AG04450 (cell line): ENCODE results near the gene SMIM8. TPM values are rescaled to one million over a fixed set of nuclear protein-coding genes. Genes with fewer than 3 reads are reported as not detected.
"Not testable (repeated sequence)": the region's sequence is repeated elsewhere in the genome, so short reads cannot be mapped to it uniquely, and the experiment has no call there.

Source experiments
- CTCF ChIA-PET: fragments of 300-600, 350-600 bp; formaldehyde crosslinking; extraction: SDS; loops from one replicate; lab custom pipeline; 2022; ENCODE audit warnings: antibody characterized with exemption, inconsistent platforms; lab: Charles Lee
- POLR2A ChIA-PET: fragments of 350-600 bp; formaldehyde crosslinking; extraction: SDS; loops from one replicate; lab custom pipeline; 2021; ENCODE audit warnings: antibody characterized with exemption, inconsistent platforms; lab: Yijun Ruan, JAX
- DNase-seq: peaks from one replicate; pipeline ENCODE4 v3.0.0-alpha.2; 2011; ENCODE audit warnings: low read depth, low spot score
- H3K27ac ChIP-seq: one replicate; pipeline ENCODE4 v1.5.1; 2012; ENCODE audit warnings: low read depth, low read length, control low read depth
- H3K27me3 ChIP-seq: one replicate; pipeline ENCODE4 v1.6.0; 2012; ENCODE audit warnings: low read length; ENCODE audit not compliant: control insufficient read depth, insufficient read depth
- H3K4me3 ChIP-seq: 2 replicates; pipeline ENCODE4 v1.5.1; 2011; ENCODE audit warnings: mild to moderate bottlenecking, low read depth, low read length, control low read depth
- H3K9me3 ChIP-seq: 2 replicates; pipeline ENCODE4 v1.5.1; 2012; ENCODE audit warnings: low read length; ENCODE audit not compliant: control insufficient read depth, insufficient read depth
- CTCF ChIP-seq: IDR thresholded peaks from 2 replicates; pipeline ENCODE4 v1.5.1; 2011; ENCODE audit warnings: low read depth, low read length, control low read depth, inconsistent platforms
- polyA plus RNA-seq: library from polyadenylated mRNA; depleted of rRNA; stranded (reverse); fragments of >200 nt; gene quantifications from 2 replicates; pipeline ENCODE4 v1.2.3, GENCODE V29; 2011

SMIM8 gene
- polyA plus RNA-seq, 1 experiment, result 9.1 TPM

- Histone ChIP-seq H3K9me3 (no peaks in the 10 kb centered on the region), H3K4me3 (no peak overlapping the region), H3K27me3 (no peaks in the 10 kb centered on the region), H3K27ac (no peak overlapping the region)
- ChIA-PET CTCF (no interaction called here), POLR2A (no interaction called here)
- TF ChIP-seq CTCF, result no peak
- no peak for DNase-seq
Observed at GRCh38 chr6:87289571-87289970, 32.8 kb upstream of the SMIM8 start.

GRCh38 chr6:87291883-87292282 lies 30.5 kb upstream of the SMIM8 start:
- Histone ChIP-seq H3K27me3 (no peaks in the 10 kb centered on the region), H3K27ac (no peak overlapping the region), H3K9me3 (no peaks in the 10 kb centered on the region), H3K4me3 (no peak overlapping the region)
- DNase-seq, result no peak
- TF ChIP-seq CTCF, result no peak
- ChIA-PET CTCF (interaction anchor here (1.6 to 1.8 kb wide), 2 partner anchors 30 to 213 kb away, joined by 4 to 5 read pairs; no protein-coding TSS in a partner anchor), POLR2A (no interaction called here)

- DNase-seq, result no peak
- no peak for TF ChIP-seq CTCF
- no peaks in the 10 kb centered on the region for H3K9me3 ChIP-seq
- CTCF ChIA-PET, result no interaction called here
- H3K27me3 ChIP-seq, result peaks cover 5% of the 10 kb centered on the region
- H3K27ac ChIP-seq, result no peak overlapping the region
- no peak overlapping the region for H3K4me3 ChIP-seq
- POLR2A ChIA-PET, result no interaction called here
Observed at GRCh38 chr6:87293526-87293925, 28.9 kb upstream of the SMIM8 start.

GRCh38 chr6:87297119-87297518 lies 25.3 kb upstream of the SMIM8 start:
- no peak for TF ChIP-seq CTCF
- Histone ChIP-seq H3K27me3 (peaks cover 5% of the 10 kb centered on the region), H3K4me3 (no peak overlapping the region), H3K27ac (no peak overlapping the region), H3K9me3 (no peaks in the 10 kb centered on the region)
- no peak for DNase-seq
- POLR2A ChIA-PET, result no interaction called here
- CTCF ChIA-PET, result no interaction called here

GRCh38 chr6:87301277-87301676 lies 21.1 kb upstream of the SMIM8 start:
- H3K4me3 ChIP-seq, DNase-seq, H3K27ac ChIP-seq, H3K27me3 ChIP-seq, POLR2A ChIA-PET, H3K9me3 ChIP-seq: not testable (repeated sequence)
- CTCF ChIA-PET, result interaction anchor here (0.6 to 1.0 kb wide), 3 partner anchors 161 to 235 kb away, joined by 3 to 4 read pairs (median 3); no protein-coding TSS in a partner anchor
